Mesenchymal stem cell (in vitro differentiated cells and primary cell): ENCODE measurements around the gene MYLK.
A peak's percentile ranks its signal among the peaks of the same experiment; 100 is the strongest.

ENCODE experiments used
- DNase-seq: peaks from one replicate; pipeline ENCODE4 v3.0.0-alpha.2; 2013
- H2AFZ ChIP-seq: one replicate; pipeline ENCODE4 v1.6.1; 2013; ENCODE audit warnings: low read depth, mild to moderate bottlenecking, control low read depth, inconsistent platforms, low read length, moderate library complexity
- H2AK5ac ChIP-seq: 2 replicates; pipeline ENCODE4 v1.6.1; 2013; ENCODE audit warnings: low read length, moderate library complexity, mild to moderate bottlenecking, inconsistent platforms; ENCODE audit not compliant: severe bottlenecking
- H2BK120ac ChIP-seq: one replicate; pipeline ENCODE4 v1.6.1; 2013; ENCODE audit warnings: low read depth, mild to moderate bottlenecking, inconsistent platforms, low read length, moderate library complexity
- H2BK12ac ChIP-seq, 2 experiments: one replicate each; pipeline ENCODE4 v1.6.1; 2013; ENCODE audit warnings: inconsistent platforms in 2 of 2, low read length in 2 of 2, mild to moderate bottlenecking in 2 of 2, moderate library complexity in 2 of 2, control low read depth in 1 of 2
- H2BK15ac ChIP-seq: one replicate; pipeline ENCODE4 v1.6.1; 2013; ENCODE audit warnings: mild to moderate bottlenecking, low read depth, inconsistent platforms; ENCODE audit not compliant: poor library complexity, severe bottlenecking
- H2BK5ac ChIP-seq: 2 replicates; pipeline ENCODE4 v1.6.1; 2013; ENCODE audit warnings: low read depth, mild to moderate bottlenecking, low read length, control low read depth, inconsistent platforms; ENCODE audit not compliant: poor library complexity, severe bottlenecking
- H3K14ac ChIP-seq, 2 experiments: one replicate each; pipeline ENCODE4 v1.6.1; 2013; ENCODE audit warnings: inconsistent platforms in 2 of 2, low read length in 2 of 2, control low read depth in 1 of 2, mild to moderate bottlenecking in 1 of 2, moderate library complexity in 1 of 2
- H3K18ac ChIP-seq, 2 experiments: one replicate each; pipeline ENCODE4 v1.6.1; 2013; ENCODE audit warnings: inconsistent platforms in 2 of 2, low read length in 2 of 2, control low read depth in 1 of 2, low read depth in 1 of 2, mild to moderate bottlenecking in 1 of 2
- H3K23ac ChIP-seq, 2 experiments: one replicate each; pipeline ENCODE4 v1.6.1; 2013; ENCODE audit warnings: inconsistent platforms in 2 of 2, low read length in 2 of 2, mild to moderate bottlenecking in 2 of 2, moderate library complexity in 2 of 2, control low read depth in 1 of 2
- H3K27ac ChIP-seq: 2 replicates; pipeline ENCODE4 v1.5.1; 2013; ENCODE audit warnings: mild to moderate bottlenecking, moderate library complexity, low read length, control low read depth, inconsistent platforms; ENCODE audit not compliant: poor library complexity, severe bottlenecking
- H3K27me3 ChIP-seq, 2 experiments: 2 replicates each; pipeline versions ENCODE4 v1.6.1 to v1.7.0; 2013; ENCODE audit warnings: low read length in 2 of 2, mild to moderate bottlenecking in 2 of 2, moderate library complexity in 2 of 2, control low read depth in 1 of 2, inconsistent platforms in 1 of 2; ENCODE audit not compliant: control insufficient read depth in 1 of 2, insufficient read depth in 1 of 2
- H3K36me3 ChIP-seq, 2 experiments: 2 replicates each; pipeline versions ENCODE4 v1.6.1 to v1.7.0; 2013; ENCODE audit warnings: low read length in 2 of 2, control low read depth in 1 of 2, inconsistent platforms in 1 of 2, low read depth in 1 of 2, mild to moderate bottlenecking in 1 of 2; ENCODE audit not compliant: insufficient read depth in 2 of 2, control insufficient read depth in 1 of 2
- H3K4ac ChIP-seq, 2 experiments: one replicate each; pipeline ENCODE4 v1.6.1; 2013; ENCODE audit warnings: inconsistent platforms in 2 of 2, low read length in 2 of 2, mild to moderate bottlenecking in 2 of 2, moderate library complexity in 2 of 2, control low read depth in 1 of 2, low read depth in 1 of 2
- H3K4me1 ChIP-seq: 2 replicates; pipeline ENCODE4 v1.6.1; 2013; ENCODE audit warnings: low read depth, low read length, control low read depth; ENCODE audit not compliant: control insufficient read depth, insufficient read depth
- H3K4me2 ChIP-seq: 2 replicates; pipeline ENCODE4 v1.6.1; 2013; ENCODE audit warnings: low read length, mild to moderate bottlenecking, inconsistent platforms; ENCODE audit not compliant: poor library complexity, severe bottlenecking
- H3K4me3 ChIP-seq, 2 experiments: 2 replicates each; pipeline versions ENCODE4 v1.5.1 to v1.7.0; 2013; ENCODE audit warnings: low read length in 2 of 2, mild to moderate bottlenecking in 2 of 2, control low read depth in 1 of 2, low read depth in 1 of 2; ENCODE audit not compliant: insufficient read depth in 1 of 2
- H3K79me1 ChIP-seq: replicated peaks from 2 replicates; pipeline ENCODE4 v1.6.1; 2013; ENCODE audit warnings: mild to moderate bottlenecking, control low read depth, low read length, inconsistent platforms; ENCODE audit not compliant: poor library complexity, severe bottlenecking
- H3K9ac ChIP-seq: 2 replicates; pipeline ENCODE4 v1.7.0; 2013; ENCODE audit warnings: mild to moderate bottlenecking, low read length, moderate library complexity
- H3K9me3 ChIP-seq: 2 replicates; pipeline ENCODE4 v1.7.0; 2013; ENCODE audit warnings: mild to moderate bottlenecking, low read length; ENCODE audit not compliant: control insufficient read depth
- H4K8ac ChIP-seq: one replicate; pipeline ENCODE4 v1.6.1; 2013; ENCODE audit warnings: inconsistent platforms, mild to moderate bottlenecking, low read length, moderate library complexity
- H4K91ac ChIP-seq: one replicate; pipeline ENCODE4 v1.6.1; 2013; ENCODE audit warnings: mild to moderate bottlenecking, low read length, inconsistent platforms
- WGBS: methylation state at CpG from one replicate; pipeline ENCODE4 v1.1.7; 2013; ENCODE audit warnings: mixed read lengths; 5-methylcytosine and 5-hydroxymethylcytosine counted together

MYLK gene

DNA sequence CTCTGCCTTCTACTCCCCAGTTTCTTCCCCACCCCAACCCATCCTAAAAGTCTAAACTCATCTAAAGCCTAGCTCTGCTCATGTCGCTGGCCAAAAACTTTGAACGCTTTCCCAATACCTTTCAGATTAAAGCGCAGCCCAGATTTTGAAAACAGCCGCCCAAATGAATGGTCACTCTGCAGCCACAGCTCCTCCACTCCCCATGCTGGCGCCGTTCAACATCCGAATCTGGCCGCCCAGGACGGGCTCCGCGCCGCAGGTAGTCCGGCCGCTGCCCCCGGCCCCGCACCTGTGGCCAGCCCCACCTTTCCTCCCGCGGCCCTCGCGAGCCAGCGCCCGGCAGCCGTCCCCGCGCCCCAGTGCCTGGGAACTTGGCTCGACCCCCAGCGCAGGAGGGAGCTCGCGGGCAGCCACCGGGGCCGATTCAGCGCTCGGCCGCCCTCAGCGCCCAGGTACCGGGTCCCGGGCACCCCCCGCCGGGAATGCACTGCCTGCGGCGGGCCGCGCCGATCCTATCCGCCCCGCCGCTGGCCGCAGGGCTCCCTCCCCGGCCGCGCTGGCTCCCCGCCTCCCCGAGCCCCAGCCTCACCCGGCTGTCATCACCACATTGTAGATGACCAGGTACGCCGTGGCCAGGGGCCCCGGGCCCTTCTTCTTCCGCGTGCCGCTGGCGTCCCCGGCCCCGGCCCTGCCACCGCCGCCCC, 299.7 kb downstream of the MYLK start:
- no peak overlapping the region for H2BK12ac ChIP-seq
- H3K36me3 ChIP-seq: peaks cover 5 to 15% of the 10 kb centered on the region in 2 experiments
- peaks cover 2% of the 10 kb centered on the region for H3K4me1 ChIP-seq
- peak overlapping the region; percentile 100 for H3K4me2 ChIP-seq
- H3K14ac ChIP-seq: peak overlapping the region in 1 of 2 experiments; percentile 91
- DNase-seq: peak; percentile 32
- H2AK5ac ChIP-seq: no peak overlapping the region
- H2AFZ ChIP-seq: peak overlapping the region; percentile 96
- no peak overlapping the region for H3K27ac ChIP-seq
- 0% methylated on average over 51 of the region's 65 CpGs for WGBS
- H3K27me3 ChIP-seq: no peaks in the 10 kb centered on the region
- peak overlapping the region; percentile 64 to 92 for H3K18ac ChIP-seq
- no peaks in the 10 kb centered on the region for H3K9me3 ChIP-seq
- H2BK120ac ChIP-seq: no peak overlapping the region
- H4K8ac ChIP-seq: peak overlapping the region; percentile 12
- H2BK15ac ChIP-seq: peak overlapping the region; percentile 94
- peak overlapping the region in 1 of 2 experiments; percentile 37 for H3K4ac ChIP-seq
- H4K91ac ChIP-seq: peak overlapping the region; percentile 54
- H3K4me3 ChIP-seq: peak overlapping the region; percentile 83 to 93
- H3K9ac ChIP-seq: peak overlapping the region; percentile 89
- peak overlapping the region in 1 of 2 experiments; percentile 59 for H3K23ac ChIP-seq
- H3K79me1 ChIP-seq: peaks cover 23% of the 10 kb centered on the region
- H2BK5ac ChIP-seq: no peak overlapping the region

DNA sequence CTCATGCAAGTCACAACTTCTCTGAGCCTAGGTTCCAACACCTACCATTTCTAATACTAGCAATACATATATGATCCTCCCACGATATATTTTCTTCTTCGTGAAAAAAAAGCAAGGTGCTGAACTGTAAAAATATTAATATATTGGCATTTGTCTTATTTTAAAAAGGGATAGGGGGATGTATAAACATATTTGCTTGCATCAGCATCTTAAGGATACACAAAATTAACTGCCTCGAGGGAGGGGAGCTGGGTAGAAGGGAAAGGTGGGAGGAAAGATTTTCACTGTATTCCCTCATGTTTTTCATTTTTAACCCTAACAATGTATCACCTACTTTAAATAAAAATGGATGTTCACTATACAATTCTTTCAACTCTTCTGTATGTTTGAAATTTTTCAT, 300.6 kb downstream of the MYLK start:
- no peaks in the 10 kb centered on the region for H3K9me3 ChIP-seq
- no peak overlapping the region for H3K18ac ChIP-seq
- no peaks in the 10 kb centered on the region for H3K27me3 ChIP-seq
- no peak overlapping the region for H3K23ac ChIP-seq
- peaks cover 23% of the 10 kb centered on the region for H3K79me1 ChIP-seq
- H3K9ac ChIP-seq: peak overlapping the region; percentile 89
- H3K4me3 ChIP-seq: peak overlapping the region in 1 of 2 experiments; percentile 93
- no peak overlapping the region for H3K4me2 ChIP-seq
- H4K91ac ChIP-seq: no peak overlapping the region
- no peak overlapping the region for H2BK12ac ChIP-seq
- WGBS: no CpG with 5 or more reads among the region's 3 CpGs
- no peak overlapping the region for H2AFZ ChIP-seq
- no peak overlapping the region for H4K8ac ChIP-seq
- no peak overlapping the region for H2BK15ac ChIP-seq
- no peak overlapping the region for H2BK120ac ChIP-seq
- DNase-seq: no peak
- H3K36me3 ChIP-seq: peaks cover 9 to 17% of the 10 kb centered on the region in 2 experiments
- no peak overlapping the region for H3K27ac ChIP-seq
- no peak overlapping the region for H3K4ac ChIP-seq
- no peak overlapping the region for H3K14ac ChIP-seq
- peaks cover 2% of the 10 kb centered on the region for H3K4me1 ChIP-seq
- no peak overlapping the region for H2AK5ac ChIP-seq
- no peak overlapping the region for H2BK5ac ChIP-seq

DNA sequence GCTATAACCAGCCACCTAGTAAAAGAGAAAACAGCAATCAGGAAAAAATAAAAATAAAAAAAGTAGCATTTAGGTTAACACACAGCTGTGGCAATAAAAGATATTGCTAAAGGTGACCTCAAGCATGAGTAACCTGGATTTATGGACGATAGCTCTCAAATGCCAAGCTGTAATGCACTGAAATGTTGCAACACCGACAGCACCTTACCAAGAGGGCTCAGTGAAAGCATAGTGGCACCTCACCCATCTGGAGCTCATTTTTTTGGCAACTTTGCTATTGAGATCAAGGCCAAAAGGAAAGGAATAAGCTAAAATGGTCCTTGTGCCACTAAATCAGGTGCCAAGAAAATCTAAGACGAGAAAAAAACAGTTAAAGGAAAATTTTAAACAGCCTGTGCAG, 301.8 kb downstream of the MYLK start:
- H3K14ac ChIP-seq: no peak overlapping the region
- H2AFZ ChIP-seq: no peak overlapping the region
- no peak overlapping the region for H3K9ac ChIP-seq
- no peak overlapping the region for H3K4ac ChIP-seq
- no peak overlapping the region for H3K4me2 ChIP-seq
- H2BK15ac ChIP-seq: no peak overlapping the region
- WGBS: 91% methylated on average over 2 of the region's 3 CpGs
- H3K9me3 ChIP-seq: no peaks in the 10 kb centered on the region
- H3K4me1 ChIP-seq: peaks cover under 1% of the 10 kb centered on the region
- no peak overlapping the region for H2AK5ac ChIP-seq
- H2BK120ac ChIP-seq: no peak overlapping the region
- H3K23ac ChIP-seq: no peak overlapping the region
- H2BK12ac ChIP-seq: no peak overlapping the region
- H2BK5ac ChIP-seq: no peak overlapping the region
- H4K8ac ChIP-seq: no peak overlapping the region
- no peak overlapping the region for H3K27ac ChIP-seq
- DNase-seq: no peak
- H3K4me3 ChIP-seq: no peak overlapping the region
- no peaks in the 10 kb centered on the region for H3K27me3 ChIP-seq
- H3K79me1 ChIP-seq: peaks cover 19% of the 10 kb centered on the region
- H3K18ac ChIP-seq: no peak overlapping the region
- no peak overlapping the region for H4K91ac ChIP-seq
- H3K36me3 ChIP-seq: peaks cover 11 to 17% of the 10 kb centered on the region in 2 experiments

DNA sequence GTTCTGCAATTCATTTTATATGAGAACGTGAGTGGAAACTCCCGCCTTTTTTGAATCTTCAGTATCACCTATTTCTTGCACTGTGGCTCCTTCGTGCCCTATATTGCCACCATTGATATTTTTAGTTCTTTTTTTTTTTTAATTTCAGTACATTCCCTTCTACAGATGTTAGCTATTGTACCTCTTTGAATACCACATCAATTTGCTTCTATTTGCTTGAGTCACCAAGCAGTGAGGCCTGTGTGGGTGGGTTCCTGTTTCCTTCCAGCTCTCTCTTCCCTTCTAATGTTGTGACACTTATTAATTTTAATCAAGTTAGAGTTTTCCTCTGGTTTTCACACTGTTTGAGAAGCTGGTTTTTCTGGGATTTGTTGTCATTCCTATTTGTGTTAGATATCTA, 308.0 kb downstream of the MYLK start:
- no peak overlapping the region for H3K4me3 ChIP-seq
- H2BK15ac ChIP-seq: no peak overlapping the region
- H3K14ac ChIP-seq: no peak overlapping the region
- H3K27me3 ChIP-seq: no peaks in the 10 kb centered on the region
- H4K8ac ChIP-seq: no peak overlapping the region
- peaks cover 21% of the 10 kb centered on the region for H3K79me1 ChIP-seq
- no peak overlapping the region for H2BK120ac ChIP-seq
- H3K9me3 ChIP-seq: no peaks in the 10 kb centered on the region
- no peak for DNase-seq
- H3K4me2 ChIP-seq: no peak overlapping the region
- H3K27ac ChIP-seq: no peak overlapping the region
- 100% methylated on average over 3 of the region's 3 CpGs for WGBS
- H2BK5ac ChIP-seq: no peak overlapping the region
- no peak overlapping the region for H2BK12ac ChIP-seq
- no peak overlapping the region for H2AFZ ChIP-seq
- H3K4me1 ChIP-seq: peaks cover 2% of the 10 kb centered on the region
- no peak overlapping the region for H4K91ac ChIP-seq
- no peak overlapping the region for H2AK5ac ChIP-seq
- no peak overlapping the region for H3K4ac ChIP-seq
- no peak overlapping the region for H3K23ac ChIP-seq
- H3K9ac ChIP-seq: peak overlapping the region; percentile 31
- H3K18ac ChIP-seq: no peak overlapping the region
- peaks cover 11 to 13% of the 10 kb centered on the region in 2 experiments for H3K36me3 ChIP-seq
